Measurements from ENCODE around the gene GJA1.
"Not testable (repeated sequence)": the region's sequence is repeated elsewhere in the genome, so short reads cannot be mapped to it uniquely, and the experiment has no call there.

The GJA1 gene

GRCh38 chr6:121436960-121437850, 1.8 kb downstream of the GJA1 start:
- FAIRE-seq: no peak
- no peak for DNase-seq (ENCODE audit: insufficient read length, low spot score)

DNA sequence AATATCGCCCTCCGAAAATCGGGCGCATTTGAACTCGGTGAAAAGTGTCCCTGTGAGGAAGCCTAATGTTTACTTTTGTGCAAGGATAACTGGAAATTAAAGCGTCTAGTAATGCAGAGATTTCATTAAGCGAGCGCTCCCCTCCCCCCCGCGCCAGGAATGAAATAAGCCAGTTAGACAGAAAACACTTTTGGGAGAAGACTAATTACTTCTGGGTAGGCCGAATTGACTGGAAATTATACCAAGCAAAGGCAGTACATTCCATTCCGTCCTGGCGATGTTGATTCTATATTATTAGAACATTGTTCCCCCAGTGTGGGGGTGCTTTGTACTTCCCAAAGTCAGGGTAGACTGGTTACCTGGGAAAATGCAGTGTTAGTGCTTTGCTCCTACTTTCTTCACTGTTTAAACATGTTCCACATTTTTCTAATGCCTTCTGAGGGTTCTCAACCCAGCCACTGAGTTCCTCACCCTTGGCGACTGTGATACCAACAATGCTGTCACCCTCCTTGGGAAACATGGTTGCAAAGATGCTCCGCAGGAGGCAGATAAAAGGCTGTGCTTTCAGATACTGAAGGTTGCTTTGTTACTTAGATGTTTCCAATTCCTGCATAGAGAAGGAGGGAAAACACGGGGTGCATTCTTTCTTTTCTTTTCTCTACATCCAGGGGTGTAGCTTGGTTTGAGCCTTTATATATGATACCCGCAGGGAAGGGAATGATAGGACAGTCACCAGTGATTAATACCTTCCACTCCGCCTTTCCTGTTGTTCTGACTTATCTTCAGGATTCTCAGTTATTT, 2.6 kb downstream of the GJA1 start:
- DNase-seq (ENCODE audit: insufficient read length, low spot score): no peak
- no peak for FAIRE-seq

GRCh38 chr6:121438869-121439268, 3.4 kb downstream of the GJA1 start:
- FAIRE-seq (no peak), DNase-seq (ENCODE audit: insufficient read length, low spot score) (no peak)

DNA sequence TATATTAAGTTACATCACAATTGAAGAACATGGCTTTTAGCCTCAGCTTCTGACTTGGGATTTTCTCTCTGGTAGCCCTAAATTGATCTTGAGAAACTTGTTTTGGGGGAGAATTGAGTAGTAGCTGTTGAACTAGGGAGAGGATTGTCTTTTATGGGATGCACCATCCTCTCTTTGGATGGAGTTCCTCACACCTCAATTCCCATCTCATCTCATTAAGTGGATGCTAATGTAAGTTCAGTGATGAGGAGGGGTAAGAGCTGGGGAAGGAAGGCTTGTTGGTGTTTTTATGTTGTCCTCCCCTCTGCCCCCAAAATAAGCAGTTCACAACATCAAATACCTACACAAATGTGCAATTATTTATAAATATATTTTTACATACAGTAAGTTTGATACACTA, 4.0 kb downstream of the GJA1 start:
- FAIRE-seq (no peak), DNase-seq (ENCODE audit: insufficient read length, low spot score) (no peak)

DNA sequence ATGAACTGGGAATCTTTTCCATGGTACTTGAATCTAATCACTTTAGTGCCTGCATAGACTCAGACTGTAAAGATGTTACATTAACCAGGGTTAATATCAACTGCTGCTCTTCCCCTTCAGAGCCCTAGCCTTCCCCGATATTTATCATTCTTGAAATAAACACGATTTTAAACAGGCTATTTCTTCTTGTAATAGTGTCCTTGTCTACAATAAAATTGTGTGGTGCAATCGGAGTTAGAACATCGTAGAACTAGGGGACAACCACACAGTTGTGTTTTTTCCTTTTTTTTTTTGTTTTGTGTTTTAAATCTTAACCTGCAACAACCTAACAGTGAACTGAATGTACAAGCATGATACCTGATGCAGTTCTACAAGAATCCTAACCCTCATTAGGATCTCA, 4.5 kb downstream of the GJA1 start:
- no peak for DNase-seq (ENCODE audit: insufficient read length, low spot score)
- no peak for FAIRE-seq

- no peak for FAIRE-seq
- no peak for DNase-seq (ENCODE audit: insufficient read length, low spot score)
These were observed 6.0 kb downstream of the GJA1 start for GRCh38 chr6:121441477-121441876.

DNA sequence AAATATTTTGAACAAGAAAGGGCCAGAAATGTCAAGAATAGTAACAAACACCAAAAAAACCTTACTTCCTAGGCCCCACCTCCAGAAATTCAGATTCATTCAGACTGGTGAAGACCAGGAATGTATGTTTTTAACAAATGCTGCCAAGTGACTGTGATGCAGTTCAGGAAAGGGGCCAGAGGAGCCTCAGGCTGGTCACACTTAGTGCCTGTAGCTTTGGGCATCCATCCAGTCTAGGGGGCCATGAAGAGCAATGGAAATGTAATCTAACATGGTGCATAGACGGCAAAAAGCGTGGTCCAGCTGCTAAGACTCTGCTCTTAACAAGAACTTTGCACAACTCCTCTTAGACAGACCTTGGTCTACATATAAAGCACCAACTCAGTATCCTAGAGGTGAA, 7.1 kb downstream of the GJA1 start:
- DNase-seq (ENCODE audit: insufficient read length, low spot score): no peak
- no peak for FAIRE-seq

DNA sequence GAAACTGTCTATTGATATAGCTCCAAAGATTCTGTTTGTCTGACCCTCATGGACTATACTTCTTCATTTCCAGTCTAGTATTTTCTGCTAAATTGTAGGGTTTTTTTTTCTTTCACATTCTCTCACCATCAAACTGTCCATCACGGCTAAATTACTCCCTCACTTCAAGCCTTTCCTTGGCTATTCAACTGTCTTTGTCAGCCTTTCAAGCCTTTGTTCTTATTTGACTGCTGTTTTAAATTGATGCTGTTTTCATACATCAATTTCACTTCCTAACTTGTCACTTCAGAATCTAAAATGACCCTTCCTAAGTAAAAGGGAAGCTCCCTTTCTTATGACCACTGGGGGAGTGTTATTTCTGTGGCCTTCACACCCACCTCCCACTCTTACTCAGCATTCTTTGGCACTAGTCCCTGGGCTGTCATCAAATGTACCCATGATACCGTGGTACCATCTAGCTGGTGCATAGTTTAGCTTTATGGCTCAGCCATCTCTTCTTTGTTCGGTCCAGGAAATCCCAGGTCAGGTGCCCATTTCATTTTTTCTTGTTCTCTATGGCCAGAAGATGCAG, 8.6 kb downstream of the GJA1 start:
- FAIRE-seq (no peak), DNase-seq (ENCODE audit: insufficient read length, low spot score) (no peak)

GRCh38 chr6:121446705-121447104, 11.3 kb downstream of the GJA1 start:
- not testable (repeated sequence) for DNase-seq (ENCODE audit: insufficient read length, low spot score); FAIRE-seq

DNA sequence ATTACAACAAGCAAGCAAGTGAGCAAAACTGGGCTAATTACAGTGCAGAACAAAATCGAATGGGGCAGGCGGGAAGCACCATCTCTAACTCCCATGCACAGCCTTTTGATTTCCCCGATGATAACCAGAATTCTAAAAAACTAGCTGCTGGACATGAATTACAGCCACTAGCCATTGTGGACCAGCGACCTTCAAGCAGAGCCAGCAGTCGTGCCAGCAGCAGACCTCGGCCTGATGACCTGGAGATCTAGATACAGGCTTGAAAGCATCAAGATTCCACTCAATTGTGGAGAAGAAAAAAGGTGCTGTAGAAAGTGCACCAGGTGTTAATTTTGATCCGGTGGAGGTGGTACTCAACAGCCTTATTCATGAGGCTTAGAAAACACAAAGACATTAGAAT, 12.3 kb downstream of the GJA1 start:
- DNase-seq (ENCODE audit: insufficient read length, low spot score): not testable (repeated sequence)

DNA sequence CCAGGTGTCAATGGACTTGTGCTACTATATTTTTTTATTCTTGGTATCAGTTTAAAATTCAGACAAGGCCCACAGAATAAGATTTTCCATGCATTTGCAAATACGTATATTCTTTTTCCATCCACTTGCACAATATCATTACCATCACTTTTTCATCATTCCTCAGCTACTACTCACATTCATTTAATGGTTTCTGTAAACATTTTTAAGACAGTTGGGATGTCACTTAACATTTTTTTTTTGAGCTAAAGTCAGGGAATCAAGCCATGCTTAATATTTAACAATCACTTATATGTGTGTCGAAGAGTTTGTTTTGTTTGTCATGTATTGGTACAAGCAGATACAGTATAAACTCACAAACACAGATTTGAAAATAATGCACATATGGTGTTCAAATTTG, 13.1 kb downstream of the GJA1 start:
- FAIRE-seq; DNase-seq (ENCODE audit: insufficient read length, low spot score): not testable (repeated sequence)

More for the DNA sequence above, 12.3 kb downstream of the GJA1 start:
- not testable (repeated sequence) for FAIRE-seq

DNA sequence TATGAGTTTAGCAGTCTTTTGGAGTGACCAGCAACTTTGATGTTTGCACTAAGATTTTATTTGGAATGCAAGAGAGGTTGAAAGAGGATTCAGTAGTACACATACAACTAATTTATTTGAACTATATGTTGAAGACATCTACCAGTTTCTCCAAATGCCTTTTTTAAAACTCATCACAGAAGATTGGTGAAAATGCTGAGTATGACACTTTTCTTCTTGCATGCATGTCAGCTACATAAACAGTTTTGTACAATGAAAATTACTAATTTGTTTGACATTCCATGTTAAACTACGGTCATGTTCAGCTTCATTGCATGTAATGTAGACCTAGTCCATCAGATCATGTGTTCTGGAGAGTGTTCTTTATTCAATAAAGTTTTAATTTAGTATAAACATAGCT, 13.9 kb downstream of the GJA1 start:
- no peak for FAIRE-seq

GRCh38 chr6:121450242-121450641, 14.8 kb downstream of the GJA1 start:
- FAIRE-seq (no peak), DNase-seq (ENCODE audit: insufficient read length, low spot score) (no peak)

More for the DNA sequence above, 13.9 kb downstream of the GJA1 start:
- no peak for DNase-seq (ENCODE audit: insufficient read length, low spot score)

- DNase-seq (ENCODE audit: insufficient read length, low spot score) (no peak), FAIRE-seq (no peak)
These were observed 15.8 kb downstream of the GJA1 start for GRCh38 chr6:121451250-121451649.

GRCh38 chr6:121453191-121453590, 17.7 kb downstream of the GJA1 start:
- FAIRE-seq (no peak), DNase-seq (ENCODE audit: insufficient read length, low spot score) (no peak)

GRCh38 chr6:121460170-121460569, 24.7 kb downstream of the GJA1 start:
- FAIRE-seq (no peak), DNase-seq (ENCODE audit: insufficient read length, low spot score) (no peak)

- FAIRE-seq (no peak), DNase-seq (ENCODE audit: insufficient read length, low spot score) (no peak)
These were observed 27.6 kb downstream of the GJA1 start for GRCh38 chr6:121463087-121463486.

DNA sequence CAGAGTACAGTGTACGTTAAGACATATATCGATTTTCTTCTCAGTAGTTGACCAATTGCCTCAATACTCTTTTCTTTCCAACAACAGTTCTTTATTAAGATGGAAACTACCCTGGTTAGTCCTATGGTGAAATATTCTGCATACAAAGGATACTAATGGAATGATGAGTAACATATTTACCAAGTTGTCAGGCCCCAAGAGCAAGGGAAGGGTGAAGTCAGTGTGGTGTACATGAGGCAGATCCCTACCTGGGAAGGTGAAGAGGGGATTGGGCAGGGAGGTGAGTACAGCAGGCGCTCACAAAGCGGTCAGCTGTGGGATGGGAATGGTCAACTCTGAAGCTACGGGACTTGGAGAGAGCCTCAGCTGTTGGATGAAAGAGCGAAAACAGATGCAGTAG, 29.7 kb downstream of the GJA1 start:
- DNase-seq (ENCODE audit: insufficient read length, low spot score): no peak
- no peak for FAIRE-seq

- DNase-seq (ENCODE audit: insufficient read length, low spot score): no peak
- no peak for FAIRE-seq
These were observed 44.1 kb downstream of the GJA1 start for GRCh38 chr6:121479486-121480098.

DNA sequence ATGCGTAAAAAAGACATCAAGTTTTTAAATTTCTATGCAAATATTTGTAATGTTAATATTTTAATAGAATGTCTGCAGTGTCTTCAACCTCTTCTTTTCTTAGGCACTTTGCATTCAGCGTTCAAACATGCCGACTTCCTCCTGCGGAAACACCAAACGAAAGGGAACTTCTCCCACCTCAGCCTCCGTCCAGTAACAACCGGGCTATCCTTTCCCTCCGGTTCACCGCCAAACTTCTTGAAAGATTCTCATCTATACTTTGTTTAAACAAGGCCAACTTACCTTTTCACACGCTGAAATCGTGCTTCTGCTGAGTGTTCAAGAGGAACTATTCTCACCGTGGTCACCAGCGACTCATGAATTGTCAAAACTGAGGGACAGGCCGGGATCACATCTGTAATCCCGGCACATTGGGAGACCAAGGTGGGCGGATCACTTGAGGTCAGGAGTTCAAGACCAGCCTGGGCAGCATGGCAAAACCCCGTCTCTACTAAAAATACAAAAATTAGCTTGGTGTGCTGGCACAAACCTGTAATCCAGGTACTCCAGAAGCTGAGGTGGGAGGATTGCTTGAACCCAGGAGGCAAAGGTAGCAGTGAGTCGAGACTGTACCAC, 44.8 kb downstream of the GJA1 start:
- FAIRE-seq (no peak), DNase-seq (ENCODE audit: insufficient read length, low spot score) (no peak)
